ENCODE measurements around the gene NUP214. TPM values are rescaled to one million over a fixed set of nuclear protein-coding genes. Genes with fewer than 3 reads are reported as not detected.

NUP214 gene
- total RNA-seq, 1 donor from 2014 or later = 32.6 TPM

DNA sequence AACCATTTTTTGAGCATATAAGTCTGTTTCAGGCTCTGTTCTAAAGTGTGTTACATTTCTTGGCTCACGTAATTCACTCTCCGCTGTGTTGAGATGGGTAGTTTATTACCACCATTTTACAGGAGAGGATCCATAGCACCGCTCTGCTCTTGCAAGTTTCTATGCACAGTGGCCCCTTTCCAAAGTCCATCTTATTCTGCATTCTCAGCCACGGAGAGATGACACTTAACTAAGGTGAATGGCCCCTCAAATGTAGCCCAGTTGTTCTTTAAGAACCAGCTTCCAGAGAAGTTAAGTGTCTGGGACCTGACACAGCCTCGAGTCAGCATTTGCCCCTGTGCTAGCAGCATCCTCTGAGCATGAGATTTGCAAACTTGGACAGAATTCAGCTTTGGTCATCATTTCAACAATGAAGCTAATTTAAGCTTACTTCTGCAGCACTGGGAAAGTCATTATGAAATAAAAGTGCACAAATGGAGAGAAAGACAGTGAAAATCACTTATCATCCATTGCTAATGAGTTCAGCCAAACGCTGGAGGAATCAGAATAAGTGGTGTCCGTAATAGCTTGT, 89.0 kb downstream of the NUP214 start:
- Mint-ChIP-seq H3K9me3 (ENCODE audit: low read depth) (peaks cover 23% of the 10 kb centered on the region), H3K36me3 (ENCODE audit: low read depth) (peaks cover 25% of the 10 kb centered on the region), H3K4me3 (ENCODE audit: unreplicated experiment) (no peak overlapping the region), H3K27me3 (ENCODE audit: low read depth) (no peaks in the 10 kb centered on the region), H3K4me1 (ENCODE audit: low read depth) (peaks cover 16% of the 10 kb centered on the region), H3K27ac (ENCODE audit: unreplicated experiment) (no peak overlapping the region)
- TF ChIP-seq, protein P1, sequence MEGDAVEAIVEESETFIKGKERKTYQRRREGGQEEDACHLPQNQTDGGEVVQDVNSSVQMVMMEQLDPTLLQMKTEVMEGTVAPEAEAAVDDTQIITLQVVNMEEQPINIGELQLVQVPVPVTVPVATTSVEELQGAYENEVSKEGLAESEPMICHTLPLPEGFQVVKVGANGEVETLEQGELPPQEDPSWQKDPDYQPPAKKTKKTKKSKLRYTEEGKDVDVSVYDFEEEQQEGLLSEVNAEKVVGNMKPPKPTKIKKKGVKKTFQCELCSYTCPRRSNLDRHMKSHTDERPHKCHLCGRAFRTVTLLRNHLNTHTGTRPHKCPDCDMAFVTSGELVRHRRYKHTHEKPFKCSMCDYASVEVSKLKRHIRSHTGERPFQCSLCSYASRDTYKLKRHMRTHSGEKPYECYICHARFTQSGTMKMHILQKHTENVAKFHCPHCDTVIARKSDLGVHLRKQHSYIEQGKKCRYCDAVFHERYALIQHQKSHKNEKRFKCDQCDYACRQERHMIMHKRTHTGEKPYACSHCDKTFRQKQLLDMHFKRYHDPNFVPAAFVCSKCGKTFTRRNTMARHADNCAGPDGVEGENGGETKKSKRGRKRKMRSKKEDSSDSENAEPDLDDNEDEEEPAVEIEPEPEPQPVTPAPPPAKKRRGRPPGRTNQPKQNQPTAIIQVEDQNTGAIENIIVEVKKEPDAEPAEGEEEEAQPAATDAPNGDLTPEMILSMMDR (IDR thresholded peaks at IDR 0.05) = no peak
- no peak for DNase-seq (ENCODE audit: low spot score)

DNA sequence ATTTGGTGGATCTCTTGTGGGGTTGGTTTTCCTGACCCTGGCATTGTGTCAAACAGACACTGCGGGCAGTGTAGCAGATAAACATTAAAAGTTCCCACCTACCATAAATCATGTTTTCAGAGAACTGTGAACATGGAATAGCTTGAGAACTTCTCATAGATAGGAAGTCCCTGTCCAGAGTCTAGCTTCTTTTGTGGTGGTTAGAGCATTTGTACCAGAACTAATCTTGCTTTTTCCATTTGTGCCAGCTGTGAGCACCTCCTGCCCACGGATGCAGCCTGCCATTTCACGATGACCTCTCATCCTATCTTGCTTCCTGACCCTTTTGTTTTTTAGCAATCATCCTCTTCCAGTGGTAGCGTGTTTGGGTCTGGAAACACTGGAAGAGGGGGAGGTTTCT, 89.5 kb downstream of the NUP214 start:
- Mint-ChIP-seq H3K4me3 (ENCODE audit: unreplicated experiment) (no peak overlapping the region), H3K4me1 (ENCODE audit: low read depth) (peaks cover 16% of the 10 kb centered on the region), H3K27me3 (ENCODE audit: low read depth) (no peaks in the 10 kb centered on the region), H3K36me3 (ENCODE audit: low read depth) (peaks cover 22% of the 10 kb centered on the region), H3K9me3 (ENCODE audit: low read depth) (peaks cover 20% of the 10 kb centered on the region), H3K27ac (ENCODE audit: unreplicated experiment) (no peak overlapping the region)
- TF ChIP-seq, protein P1 (IDR thresholded peaks at IDR 0.05) = no peak
- no peak for DNase-seq (ENCODE audit: low spot score)

DNA sequence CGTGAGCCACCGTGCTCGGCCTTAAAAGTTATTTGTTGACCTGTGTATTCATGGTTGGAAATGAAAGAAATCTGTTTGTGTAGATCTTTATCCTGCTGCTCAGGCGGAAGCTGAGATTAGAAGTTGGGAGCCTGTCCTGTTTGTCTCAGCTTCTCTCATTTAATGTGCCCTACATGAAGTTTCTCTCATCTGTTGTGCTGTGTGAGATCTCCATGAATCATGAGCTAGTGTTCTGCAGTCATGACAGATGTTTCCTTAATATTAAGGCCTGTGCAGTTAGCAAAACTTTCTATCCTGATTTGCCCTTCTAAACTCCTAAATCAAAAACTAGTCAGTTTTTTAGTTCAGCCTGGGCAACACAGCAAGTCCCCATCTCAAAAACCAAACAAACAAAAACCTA, 91.4 kb downstream of the NUP214 start:
- Mint-ChIP-seq H3K4me3 (ENCODE audit: unreplicated experiment) (no peak overlapping the region), H3K36me3 (ENCODE audit: low read depth) (peaks cover 11% of the 10 kb centered on the region), H3K27ac (ENCODE audit: unreplicated experiment) (no peak overlapping the region), H3K9me3 (ENCODE audit: low read depth) (peaks cover 5% of the 10 kb centered on the region), H3K27me3 (ENCODE audit: low read depth) (no peaks in the 10 kb centered on the region), H3K4me1 (ENCODE audit: low read depth) (peaks cover 16% of the 10 kb centered on the region)
- TF ChIP-seq, protein P1 (IDR thresholded peaks at IDR 0.05) = no peak
- DNase-seq (ENCODE audit: low spot score) = no peak

DNA sequence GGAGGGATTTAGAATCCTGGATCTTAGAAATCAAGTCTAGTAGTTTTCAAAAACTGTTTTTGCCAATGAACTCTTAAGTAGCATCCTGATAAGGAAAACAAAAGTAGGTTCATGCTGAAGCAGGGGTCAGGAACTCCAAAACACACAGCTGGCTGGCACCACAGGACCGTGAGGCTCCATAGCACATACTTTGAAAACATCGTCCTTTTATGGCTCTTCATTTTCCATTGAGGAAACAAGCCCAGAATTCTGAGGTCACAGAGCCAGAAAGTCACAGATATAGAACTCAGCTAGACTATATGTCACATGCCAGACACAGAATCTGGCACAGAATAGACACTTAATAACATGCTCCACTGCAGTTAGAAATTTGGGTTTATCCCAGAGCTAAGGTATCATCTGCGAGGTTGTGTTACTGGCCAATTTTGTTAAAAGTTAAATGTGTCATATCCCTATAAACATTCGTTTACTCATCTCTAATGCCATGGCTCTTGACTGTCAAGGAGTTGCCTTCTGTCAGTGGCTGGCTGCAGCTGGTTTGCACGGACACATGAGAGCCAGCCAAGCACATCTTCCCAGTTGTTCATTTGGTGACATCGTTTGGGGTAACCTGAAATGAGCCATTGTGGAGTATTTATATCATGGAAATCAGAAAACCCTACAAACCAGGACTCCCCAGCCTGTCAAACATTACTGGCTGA, 92.1 kb downstream of the NUP214 start:
- TF ChIP-seq, protein P1 (IDR thresholded peaks at IDR 0.05) = no peak
- peaks cover under 1% of the 10 kb centered on the region for H3K9me3 Mint-ChIP-seq (ENCODE audit: low read depth)
- no peak overlapping the region for H3K4me3 Mint-ChIP-seq (ENCODE audit: unreplicated experiment)
- no peak overlapping the region for H3K27ac Mint-ChIP-seq (ENCODE audit: unreplicated experiment)
- no peak for DNase-seq (ENCODE audit: low spot score)
- H3K27me3 Mint-ChIP-seq (ENCODE audit: low read depth) = no peaks in the 10 kb centered on the region
- H3K36me3 Mint-ChIP-seq (ENCODE audit: low read depth) = peaks cover 7% of the 10 kb centered on the region
- peaks cover 16% of the 10 kb centered on the region for H3K4me1 Mint-ChIP-seq (ENCODE audit: low read depth)

DNA sequence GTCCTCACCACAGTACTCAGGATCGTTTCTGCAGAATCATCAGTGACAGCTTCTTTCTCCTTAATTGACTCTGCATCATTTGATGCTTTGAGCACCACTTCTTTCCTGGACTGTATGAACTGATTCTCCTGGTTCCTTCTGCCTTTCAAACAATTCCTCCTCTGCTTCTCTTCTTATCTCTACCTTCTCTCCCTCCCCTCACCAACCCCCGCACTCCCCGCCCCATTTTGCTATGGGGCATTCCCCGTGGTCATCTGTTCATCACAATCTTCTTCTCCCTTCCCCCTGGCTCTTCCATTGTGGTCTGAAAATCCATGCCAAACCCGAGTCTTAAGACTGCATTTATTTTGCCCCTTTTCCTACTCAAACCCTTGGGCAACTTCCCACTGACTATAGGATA, 93.0 kb downstream of the NUP214 start:
- no peak overlapping the region for H3K27ac Mint-ChIP-seq (ENCODE audit: unreplicated experiment)
- H3K4me3 Mint-ChIP-seq (ENCODE audit: unreplicated experiment) = no peak overlapping the region
- H3K36me3 Mint-ChIP-seq (ENCODE audit: low read depth) = peaks cover 9% of the 10 kb centered on the region
- H3K27me3 Mint-ChIP-seq (ENCODE audit: low read depth) = no peaks in the 10 kb centered on the region
- H3K4me1 Mint-ChIP-seq (ENCODE audit: low read depth) = peaks cover 16% of the 10 kb centered on the region
- DNase-seq (ENCODE audit: low spot score) = no peak
- no peaks in the 10 kb centered on the region for H3K9me3 Mint-ChIP-seq (ENCODE audit: low read depth)
- TF ChIP-seq, protein P1 (IDR thresholded peaks at IDR 0.05) = no peak
